SK-N-SH (cell line): Measurements from ENCODE around the gene LAPTM4A. TPM values are rescaled to one million over a fixed set of nuclear protein-coding genes. Genes with fewer than 3 reads are reported as not detected.

Source experiments
- CTCF ChIA-PET: fragments of 300-600, 350-600 bp; formaldehyde crosslinking; extraction: SDS; loops from one replicate; lab custom pipeline; 2021; lab: Yijun Ruan, JAX
- POLR2A ChIA-PET: fragments of 350-600 bp; sonication (Branson Sonifier 250); formaldehyde crosslinking; extraction: SDS; loops from one replicate; lab custom pipeline; 2020; ENCODE audit warnings: antibody characterized with exemption, inconsistent platforms; lab: Yijun Ruan, JAX
- DNase-seq: peaks from one replicate; pipeline ENCODE4 v3.0.0; 2012
- H2AFZ ChIP-seq: fragments of 200-600 bp; sonication (generic); 2 replicates; pipeline ENCODE4 v1.8.1; 2016; ENCODE audit warnings: antibody characterized with exemption, mild to moderate bottlenecking, low read depth
- H3F3A ChIP-seq: fragments of 200-600 bp; sonication (generic); replicated peaks from 2 replicates; pipeline ENCODE3; 2016; ENCODE audit warnings: antibody characterized with exemption, mild to moderate bottlenecking; ENCODE audit not compliant: insufficient read depth
- H3K27ac ChIP-seq, 2 experiments: fragments of 200-500 bp in 1 of 2; fragments of 200-600 bp in 1 of 2; sonication (Bioruptor generic) in 1 of 2; sonication (generic), shearing (Covaris generic) in 1 of 2; 2 replicates each; pipeline versions ENCODE4 v1.5.1 to v1.6.1; 2014 to 2016; ENCODE audit warnings: low read depth in 2 of 2, inconsistent platforms in 1 of 2, low read length in 1 of 2, mild to moderate bottlenecking in 1 of 2, mixed read lengths in 1 of 2
- H3K27me3 ChIP-seq: fragments of 200-600 bp; sonication (generic), shearing (Covaris generic); 2 replicates; pipeline ENCODE4 v1.6.1; 2016; ENCODE audit warnings: mixed run types; ENCODE audit not compliant: insufficient read depth
- H3K36me3 ChIP-seq, 2 experiments: fragments of 200-500 bp in 1 of 2; fragments of 200-600 bp in 1 of 2; sonication (Bioruptor generic) in 1 of 2; sonication (generic) in 1 of 2; replicated peaks in 1 of 2; 2 replicates each; pipeline versions ENCODE3 to v1.5.1; 2014 to 2016; ENCODE audit warnings: low read length in 1 of 2, mild to moderate bottlenecking in 1 of 2; ENCODE audit not compliant: insufficient read depth in 2 of 2, control insufficient read depth in 1 of 2
- H3K4me1 ChIP-seq, 2 experiments: fragments of 200-500 bp in 1 of 2; fragments of 200-600 bp in 1 of 2; sonication (Bioruptor generic) in 1 of 2; sonication (generic), shearing (Covaris generic) in 1 of 2; 2 replicates each; pipeline versions ENCODE4 v1.5.1 to v1.6.1; 2014 to 2016; ENCODE audit warnings: low read depth in 1 of 2, low read length in 1 of 2, mixed run types in 1 of 2; ENCODE audit not compliant: insufficient read depth in 2 of 2, control insufficient read depth in 1 of 2
- H3K4me2 ChIP-seq: fragments of 200-600 bp; sonication (generic), shearing (Covaris generic); 2 replicates; pipeline ENCODE4 v1.6.1; 2017; ENCODE audit warnings: mixed run types
- H3K4me3 ChIP-seq, 2 experiments: fragments of 200-500 bp in 1 of 2; fragments of 200-600 bp in 1 of 2; sonication (Bioruptor generic) in 1 of 2; sonication (generic), shearing (Covaris generic) in 1 of 2; 2 replicates each; pipeline versions ENCODE4 v1.5.1 to v1.8.1; 2014 to 2016; ENCODE audit warnings: low read depth in 2 of 2, inconsistent platforms in 1 of 2, low read length in 1 of 2, mild to moderate bottlenecking in 1 of 2, mixed read lengths in 1 of 2, moderate library complexity in 1 of 2
- H3K79me2 ChIP-seq: fragments of 200-600 bp; sonication (generic); 2 replicates; pipeline ENCODE4 v1.8.1; 2017; ENCODE audit warnings: mild to moderate bottlenecking; ENCODE audit not compliant: insufficient read depth
- H3K9ac ChIP-seq: fragments of 200-600 bp; sonication (generic); 2 replicates; pipeline ENCODE4 v1.6.1; 2017; ENCODE audit warnings: mixed run types
- H3K9me2 ChIP-seq: fragments of 200-600 bp; sonication (generic); 2 replicates; pipeline ENCODE4 v1.6.1; 2017; ENCODE audit warnings: mixed run types
- H3K9me3 ChIP-seq: fragments of 200-600 bp; sonication (generic); 2 replicates; pipeline ENCODE4 v1.6.1; 2017; ENCODE audit warnings: mixed run types, mild to moderate bottlenecking, moderate library complexity
- H4K20me1 ChIP-seq: fragments of 200-600 bp; sonication (generic); 2 replicates; pipeline ENCODE4 v1.6.1; 2017; ENCODE audit warnings: mild to moderate bottlenecking, mixed run types; ENCODE audit not compliant: insufficient read depth
- CHD2 ChIP-seq: fragments of 150-350 bp; IDR thresholded peaks from 2 replicates; pipeline ENCODE4 v1.6.1; 2018; ENCODE audit warnings: low read length; ENCODE audit not compliant: partially characterized antibody
- ELF1 ChIP-seq: IDR thresholded peaks from 2 replicates; pipeline ENCODE4 v1.4.0; 2012
- GABPA ChIP-seq: IDR thresholded peaks from 2 replicates; pipeline ENCODE4 v1.4.0; 2012; ENCODE audit warnings: low read depth, mild to moderate bottlenecking
- GATA2 ChIP-seq: sonication (generic); formaldehyde crosslinking; IDR thresholded peaks from 2 replicates; pipeline ENCODE4 v1.5.0; 2020; ENCODE audit warnings: mild to moderate bottlenecking, missing genetic modification reagents
- MXI1 ChIP-seq: IDR thresholded peaks from 2 replicates; pipeline ENCODE4 v1.6.1; 2012; ENCODE audit warnings: mild to moderate bottlenecking, low read depth, low read length, improper control_type of control experiment
- NFIC ChIP-seq: IDR thresholded peaks from 2 replicates; pipeline ENCODE4 v1.4.0; 2012; ENCODE audit warnings: borderline replicate concordance
- RAD21 ChIP-seq: IDR thresholded peaks from 2 replicates; pipeline ENCODE4 v1.6.1; 2012; ENCODE audit warnings: mild to moderate bottlenecking, low read length
- RXRA ChIP-seq: IDR thresholded peaks from 2 replicates; pipeline ENCODE4 v1.4.0; 2012; ENCODE audit warnings: low read depth, mild to moderate bottlenecking, borderline replicate concordance
- SIN3A ChIP-seq: IDR thresholded peaks from 2 replicates; pipeline ENCODE4 v1.6.1; 2012; ENCODE audit warnings: low read depth, mild to moderate bottlenecking, low read length, moderate library complexity, borderline replicate concordance
- TCF12 ChIP-seq: IDR thresholded peaks from 2 replicates; pipeline ENCODE4 v1.4.0; 2012
- TEAD4 ChIP-seq: IDR thresholded peaks from 2 replicates; pipeline ENCODE4 v1.4.0; 2012; ENCODE audit warnings: mild to moderate bottlenecking, borderline replicate concordance; ENCODE audit not compliant: insufficient read depth
- polyA plus RNA-seq, 3 experiments: library from polyadenylated mRNA; depleted of rRNA; stranded (reverse); fragments of >200 nt; gene quantifications; 2 replicates each; pipeline ENCODE4 v1.2.3, GENCODE V29; 2012
- TF ChIP-seq, protein P1 (sequence below): IDR thresholded peaks from 2 replicates; pipeline ENCODE4 v1.4.0; 2012; ENCODE audit warnings: low read depth, borderline replicate concordance
- TF ChIP-seq, protein P2 (sequence below): IDR thresholded peaks from 2 replicates; pipeline ENCODE4 v1.6.1; 2012; ENCODE audit warnings: mild to moderate bottlenecking, low read depth, low read length, moderate library complexity
- TF ChIP-seq, protein P3 (sequence below): fragments of 150-350 bp; IDR thresholded peaks from 2 replicates; pipeline ENCODE4 v1.6.1; 2017; ENCODE audit warnings: antibody characterized with exemption, low read length, low read depth, borderline replicate concordance
- TF ChIP-seq, protein P4 (sequence below): IDR thresholded peaks from 2 replicates; pipeline ENCODE4 v1.4.0; 2012; ENCODE audit warnings: low read depth, borderline replicate concordance
- TF ChIP-seq, protein P5 (sequence below): fragments of 200-600 bp; sonication (generic); IDR thresholded peaks from 2 replicates; pipeline ENCODE4 v1.6.1; 2017; ENCODE audit warnings: antibody characterized with exemption, mild to moderate bottlenecking, moderate library complexity

Gene LAPTM4A
- polyA plus RNA-seq, 1 of the 3 experiments (the other 2 are of a cell fraction) = 306 TPM

DNA sequence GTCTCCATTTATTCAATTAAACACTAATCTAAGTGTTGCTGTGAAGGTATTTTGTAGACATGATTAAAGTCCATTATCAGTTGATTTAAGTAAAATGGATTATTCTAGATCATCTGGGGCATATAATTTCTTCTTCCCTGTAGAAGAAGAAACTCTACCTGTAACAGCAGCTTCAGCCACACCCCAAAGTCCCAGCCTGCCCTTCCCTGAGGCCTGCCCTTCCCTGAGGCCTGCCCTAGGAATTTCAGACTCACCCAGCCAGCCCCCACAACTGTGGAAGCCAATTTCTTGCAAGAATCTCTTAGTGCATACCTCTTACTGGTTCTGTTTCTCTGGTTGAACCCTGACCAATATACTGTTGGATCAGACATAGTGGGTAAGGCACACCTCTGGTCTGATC is 13.4 kb upstream of the LAPTM4A start:
- Histone ChIP-seq H3K27ac (no peak overlapping the region), H3F3A (peaks cover 33% of the 10 kb centered on the region), H3K27me3 (no peaks in the 10 kb centered on the region), H3K9me3 (no peaks in the 10 kb centered on the region), H3K9ac (no peak overlapping the region), H3K4me2 (no peak overlapping the region), H3K36me3 (no peaks in the 10 kb centered on the region), H3K79me2 (no peaks in the 10 kb centered on the region), H2AFZ (no peak overlapping the region), H4K20me1 (no peaks in the 10 kb centered on the region), H3K9me2 (no peaks in the 10 kb centered on the region), H3K4me1 (peaks cover 10 to 18% of the 10 kb centered on the region in 2 experiments), H3K4me3 (no peak overlapping the region)
- TF ChIP-seq RAD21 (no peak), GATA2 (no peak), TEAD4 (no peak), TCF12 (no peak), CHD2 (no peak), RXRA (no peak), SIN3A (no peak), ELF1 (no peak), MXI1 (no peak), NFIC (no peak), GABPA (no peak)
- TF ChIP-seq, protein P1, sequence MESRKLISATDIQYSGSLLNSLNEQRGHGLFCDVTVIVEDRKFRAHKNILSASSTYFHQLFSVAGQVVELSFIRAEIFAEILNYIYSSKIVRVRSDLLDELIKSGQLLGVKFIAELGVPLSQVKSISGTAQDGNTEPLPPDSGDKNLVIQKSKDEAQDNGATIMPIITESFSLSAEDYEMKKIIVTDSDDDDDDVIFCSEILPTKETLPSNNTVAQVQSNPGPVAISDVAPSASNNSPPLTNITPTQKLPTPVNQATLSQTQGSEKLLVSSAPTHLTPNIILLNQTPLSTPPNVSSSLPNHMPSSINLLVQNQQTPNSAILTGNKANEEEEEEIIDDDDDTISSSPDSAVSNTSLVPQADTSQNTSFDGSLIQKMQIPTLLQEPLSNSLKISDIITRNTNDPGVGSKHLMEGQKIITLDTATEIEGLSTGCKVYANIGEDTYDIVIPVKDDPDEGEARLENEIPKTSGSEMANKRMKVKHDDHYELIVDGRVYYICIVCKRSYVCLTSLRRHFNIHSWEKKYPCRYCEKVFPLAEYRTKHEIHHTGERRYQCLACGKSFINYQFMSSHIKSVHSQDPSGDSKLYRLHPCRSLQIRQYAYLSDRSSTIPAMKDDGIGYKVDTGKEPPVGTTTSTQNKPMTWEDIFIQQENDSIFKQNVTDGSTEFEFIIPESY = no peak
- TF ChIP-seq, protein P2, sequence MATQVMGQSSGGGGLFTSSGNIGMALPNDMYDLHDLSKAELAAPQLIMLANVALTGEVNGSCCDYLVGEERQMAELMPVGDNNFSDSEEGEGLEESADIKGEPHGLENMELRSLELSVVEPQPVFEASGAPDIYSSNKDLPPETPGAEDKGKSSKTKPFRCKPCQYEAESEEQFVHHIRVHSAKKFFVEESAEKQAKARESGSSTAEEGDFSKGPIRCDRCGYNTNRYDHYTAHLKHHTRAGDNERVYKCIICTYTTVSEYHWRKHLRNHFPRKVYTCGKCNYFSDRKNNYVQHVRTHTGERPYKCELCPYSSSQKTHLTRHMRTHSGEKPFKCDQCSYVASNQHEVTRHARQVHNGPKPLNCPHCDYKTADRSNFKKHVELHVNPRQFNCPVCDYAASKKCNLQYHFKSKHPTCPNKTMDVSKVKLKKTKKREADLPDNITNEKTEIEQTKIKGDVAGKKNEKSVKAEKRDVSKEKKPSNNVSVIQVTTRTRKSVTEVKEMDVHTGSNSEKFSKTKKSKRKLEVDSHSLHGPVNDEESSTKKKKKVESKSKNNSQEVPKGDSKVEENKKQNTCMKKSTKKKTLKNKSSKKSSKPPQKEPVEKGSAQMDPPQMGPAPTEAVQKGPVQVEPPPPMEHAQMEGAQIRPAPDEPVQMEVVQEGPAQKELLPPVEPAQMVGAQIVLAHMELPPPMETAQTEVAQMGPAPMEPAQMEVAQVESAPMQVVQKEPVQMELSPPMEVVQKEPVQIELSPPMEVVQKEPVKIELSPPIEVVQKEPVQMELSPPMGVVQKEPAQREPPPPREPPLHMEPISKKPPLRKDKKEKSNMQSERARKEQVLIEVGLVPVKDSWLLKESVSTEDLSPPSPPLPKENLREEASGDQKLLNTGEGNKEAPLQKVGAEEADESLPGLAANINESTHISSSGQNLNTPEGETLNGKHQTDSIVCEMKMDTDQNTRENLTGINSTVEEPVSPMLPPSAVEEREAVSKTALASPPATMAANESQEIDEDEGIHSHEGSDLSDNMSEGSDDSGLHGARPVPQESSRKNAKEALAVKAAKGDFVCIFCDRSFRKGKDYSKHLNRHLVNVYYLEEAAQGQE = no peak
- TF ChIP-seq, protein P3, sequence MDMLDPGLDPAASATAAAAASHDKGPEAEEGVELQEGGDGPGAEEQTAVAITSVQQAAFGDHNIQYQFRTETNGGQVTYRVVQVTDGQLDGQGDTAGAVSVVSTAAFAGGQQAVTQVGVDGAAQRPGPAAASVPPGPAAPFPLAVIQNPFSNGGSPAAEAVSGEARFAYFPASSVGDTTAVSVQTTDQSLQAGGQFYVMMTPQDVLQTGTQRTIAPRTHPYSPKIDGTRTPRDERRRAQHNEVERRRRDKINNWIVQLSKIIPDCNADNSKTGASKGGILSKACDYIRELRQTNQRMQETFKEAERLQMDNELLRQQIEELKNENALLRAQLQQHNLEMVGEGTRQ = no peak
- TF ChIP-seq, protein P4, sequence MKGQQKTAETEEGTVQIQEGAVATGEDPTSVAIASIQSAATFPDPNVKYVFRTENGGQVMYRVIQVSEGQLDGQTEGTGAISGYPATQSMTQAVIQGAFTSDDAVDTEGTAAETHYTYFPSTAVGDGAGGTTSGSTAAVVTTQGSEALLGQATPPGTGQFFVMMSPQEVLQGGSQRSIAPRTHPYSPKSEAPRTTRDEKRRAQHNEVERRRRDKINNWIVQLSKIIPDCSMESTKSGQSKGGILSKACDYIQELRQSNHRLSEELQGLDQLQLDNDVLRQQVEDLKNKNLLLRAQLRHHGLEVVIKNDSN = no peak
- TF ChIP-seq, protein P5, sequence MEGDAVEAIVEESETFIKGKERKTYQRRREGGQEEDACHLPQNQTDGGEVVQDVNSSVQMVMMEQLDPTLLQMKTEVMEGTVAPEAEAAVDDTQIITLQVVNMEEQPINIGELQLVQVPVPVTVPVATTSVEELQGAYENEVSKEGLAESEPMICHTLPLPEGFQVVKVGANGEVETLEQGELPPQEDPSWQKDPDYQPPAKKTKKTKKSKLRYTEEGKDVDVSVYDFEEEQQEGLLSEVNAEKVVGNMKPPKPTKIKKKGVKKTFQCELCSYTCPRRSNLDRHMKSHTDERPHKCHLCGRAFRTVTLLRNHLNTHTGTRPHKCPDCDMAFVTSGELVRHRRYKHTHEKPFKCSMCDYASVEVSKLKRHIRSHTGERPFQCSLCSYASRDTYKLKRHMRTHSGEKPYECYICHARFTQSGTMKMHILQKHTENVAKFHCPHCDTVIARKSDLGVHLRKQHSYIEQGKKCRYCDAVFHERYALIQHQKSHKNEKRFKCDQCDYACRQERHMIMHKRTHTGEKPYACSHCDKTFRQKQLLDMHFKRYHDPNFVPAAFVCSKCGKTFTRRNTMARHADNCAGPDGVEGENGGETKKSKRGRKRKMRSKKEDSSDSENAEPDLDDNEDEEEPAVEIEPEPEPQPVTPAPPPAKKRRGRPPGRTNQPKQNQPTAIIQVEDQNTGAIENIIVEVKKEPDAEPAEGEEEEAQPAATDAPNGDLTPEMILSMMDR = no peak
- DNase-seq = no peak
- POLR2A ChIA-PET = no interaction called here
- CTCF ChIA-PET = interaction anchor here (1.1 to 2.3 kb wide), 5 partner anchors 10 to 49 kb away, joined by 3 to 10 read pairs (median 5); no protein-coding TSS in a partner anchor
